IMR-90 (cell line): ENCODE measurements around the gene GABPA. TPM values are rescaled to one million over a fixed set of nuclear protein-coding genes. Genes with fewer than 3 reads are reported as not detected.

Experiments
- ATAC-seq: fragments of 200-7000 bp; cut with Tn5 transposase; 2 replicates; pipeline ENCODE4 v1.9.1; 2020; ENCODE audit warnings: low read depth, mild to moderate bottlenecking, moderate library complexity
- BruUV-seq: library from RNA; stranded (reverse); fragments of 400-500 nt; replicated peaks from 2 replicates; lab custom pipeline; 2021; lab: Mats Ljungman, UMichigan
- CTCF ChIA-PET: fragments of 300-600 bp; formaldehyde crosslinking; extraction: SDS; loops from one replicate; lab custom pipeline; 2021; ENCODE audit warnings: antibody characterized with exemption; lab: Yijun Ruan, JAX
- POLR2A ChIA-PET: fragments of 300-600 bp; sonication (Branson Sonifier 250); formaldehyde crosslinking; loops from one replicate; lab custom pipeline; 2022; ENCODE audit warnings: antibody characterized with exemption; ENCODE audit not compliant: unreplicated experiment; lab: Charles Lee
- DNase-seq: peaks from one replicate; pipeline ENCODE4 v3.0.0; 2013
- H2AFZ ChIP-seq: replicated peaks from 2 replicates; pipeline ENCODE3; 2013; ENCODE audit warnings: low read length, mild to moderate bottlenecking; ENCODE audit not compliant: poor library complexity
- H2AK5ac ChIP-seq: 2 replicates; pipeline ENCODE4 v1.6.1; 2013; ENCODE audit warnings: low read depth, low read length, inconsistent platforms
- H2AK9ac ChIP-seq: replicated peaks from 2 replicates; pipeline ENCODE3; 2013; ENCODE audit warnings: mild to moderate bottlenecking, low read depth, low read length, moderate library complexity; ENCODE audit not compliant: poor library complexity
- H2BK120ac ChIP-seq: 2 replicates; pipeline ENCODE4 v1.6.1; 2013; ENCODE audit warnings: low read depth, low read length, inconsistent platforms
- H2BK15ac ChIP-seq: 3 replicates; pipeline ENCODE4 v1.6.1; 2013; ENCODE audit warnings: low read depth, low read length, inconsistent platforms
- H2BK20ac ChIP-seq: 2 replicates; pipeline ENCODE4 v1.6.1; 2013; ENCODE audit warnings: low read depth, mild to moderate bottlenecking, inconsistent platforms, low read length, moderate library complexity
- H2BK5ac ChIP-seq: 2 replicates; pipeline ENCODE4 v1.6.1; 2013; ENCODE audit warnings: mild to moderate bottlenecking, low read depth, low read length, inconsistent platforms; ENCODE audit not compliant: poor library complexity, severe bottlenecking
- H3K14ac ChIP-seq: replicated peaks from 2 replicates; pipeline ENCODE4 v1.6.1; 2013; ENCODE audit warnings: low read depth, low read length, inconsistent platforms
- H3K18ac ChIP-seq: 2 replicates; pipeline ENCODE4 v1.6.1; 2013; ENCODE audit warnings: low read depth, low read length, control low read depth
- H3K23ac ChIP-seq: 2 replicates; pipeline ENCODE4 v1.6.1; 2013; ENCODE audit warnings: low read depth, low read length, inconsistent platforms
- H3K27ac ChIP-seq: 2 replicates; pipeline ENCODE4 v1.5.1; 2013; ENCODE audit warnings: mild to moderate bottlenecking, control low read depth, low read length; ENCODE audit not compliant: insufficient read depth
- H3K27me3 ChIP-seq: 2 replicates; pipeline ENCODE4 v1.6.1; 2013; ENCODE audit warnings: low read length; ENCODE audit not compliant: control insufficient read depth, insufficient read depth
- H3K36me3 ChIP-seq: 2 replicates; pipeline ENCODE4 v1.6.1; 2013; ENCODE audit warnings: low read length, mixed read lengths; ENCODE audit not compliant: control insufficient read depth, insufficient read depth
- H3K4ac ChIP-seq: 2 replicates; pipeline ENCODE4 v1.6.1; 2013; ENCODE audit warnings: low read depth, low read length, inconsistent platforms
- H3K4me1 ChIP-seq: 2 replicates; pipeline ENCODE4 v1.6.1; 2013; ENCODE audit warnings: low read length, mixed read lengths; ENCODE audit not compliant: control insufficient read depth, insufficient read depth
- H3K4me2 ChIP-seq: 2 replicates; pipeline ENCODE4 v1.6.1; 2013; ENCODE audit warnings: low read depth, mild to moderate bottlenecking, control low read depth, low read length, moderate library complexity
- H3K4me3 ChIP-seq: 2 replicates; pipeline ENCODE4 v1.5.1; 2013; ENCODE audit warnings: low read depth, mild to moderate bottlenecking, control low read depth, low read length, moderate library complexity; ENCODE audit not compliant: insufficient read depth
- H3K56ac ChIP-seq: 2 replicates; pipeline ENCODE4 v1.6.1; 2013; ENCODE audit warnings: low read length, inconsistent platforms; ENCODE audit not compliant: insufficient read depth; ENCODE audit errors: extremely low read depth
- H3K79me1 ChIP-seq, 2 experiments: 2 replicates each; pipeline ENCODE4 v1.6.1; 2013; ENCODE audit warnings: low read length in 2 of 2, inconsistent platforms in 1 of 2, low read depth in 1 of 2
- H3K9ac ChIP-seq: 2 replicates; pipeline ENCODE4 v1.6.1; 2013; ENCODE audit warnings: low read depth, low read length, control low read depth
- H3K9me1 ChIP-seq: 2 replicates; pipeline ENCODE4 v1.6.1; 2013; ENCODE audit warnings: low read length, inconsistent platforms; ENCODE audit not compliant: insufficient read depth
- H3K9me3 ChIP-seq: 2 replicates; pipeline ENCODE4 v1.6.1; 2013; ENCODE audit warnings: low read length; ENCODE audit not compliant: control insufficient read depth, insufficient read depth
- H4K20me1 ChIP-seq: 2 replicates; pipeline ENCODE4 v1.6.1; 2013; ENCODE audit warnings: low read length, inconsistent platforms; ENCODE audit not compliant: insufficient read depth
- H4K5ac ChIP-seq: 2 replicates; pipeline ENCODE4 v1.6.1; 2013; ENCODE audit warnings: mild to moderate bottlenecking, low read depth, low read length, control low read depth
- H4K8ac ChIP-seq, 2 experiments: 2 replicates each; pipeline ENCODE4 v1.6.1; 2013; ENCODE audit warnings: low read depth in 2 of 2, low read length in 2 of 2, control low read depth in 1 of 2, inconsistent platforms in 1 of 2
- H4K91ac ChIP-seq: 2 replicates; pipeline ENCODE4 v1.6.1; 2013; ENCODE audit warnings: low read depth, low read length, inconsistent platforms; ENCODE audit not compliant: insufficient read depth
- CHD1 ChIP-seq: IDR thresholded peaks from 2 replicates; pipeline ENCODE4 v1.6.1; 2012; ENCODE audit warnings: low read depth, low read length, improper control_type of control experiment
- ELK1 ChIP-seq: fragments of 150-350 bp; IDR thresholded peaks from 2 replicates; pipeline ENCODE4 v1.6.1; 2016; ENCODE audit warnings: low read depth, mild to moderate bottlenecking, low read length, moderate library complexity, borderline replicate concordance
- FOS ChIP-seq: fragments of 150-350 bp; IDR thresholded peaks from 2 replicates; pipeline ENCODE4 v1.6.1; 2016; ENCODE audit warnings: low read depth, low read length
- MAFK ChIP-seq: IDR thresholded peaks from 2 replicates; pipeline ENCODE4 v1.6.1; 2012; ENCODE audit warnings: low read depth, low read length, improper control_type of control experiment
- MXI1 ChIP-seq: IDR thresholded peaks from 2 replicates; pipeline ENCODE4 v1.6.1; 2012; ENCODE audit warnings: low read depth, mild to moderate bottlenecking, low read length, moderate library complexity, borderline replicate concordance
- RAD21 ChIP-seq: IDR thresholded peaks from 2 replicates; pipeline ENCODE4 v1.6.1; 2012; ENCODE audit warnings: low read length, improper control_type of control experiment
- RCOR1 ChIP-seq: IDR thresholded peaks from 2 replicates; pipeline ENCODE4 v1.6.1; 2012; ENCODE audit warnings: mild to moderate bottlenecking, low read length, improper control_type of control experiment; ENCODE audit not compliant: insufficient replicate concordance
- WGBS, 2 experiments: methylation state at CpG; one replicate each; pipeline versions ENCODE4 v1.1.5 to v1.1.7; 2013; ENCODE audit warnings: missing lambda C conversion rate in 2 of 2; ENCODE audit not compliant: insufficient read length in 1 of 2; ENCODE audit errors: extremely low coverage in 2 of 2; 5-methylcytosine and 5-hydroxymethylcytosine counted together
- dilution Hi-C: fragments of 300-500 bp; cut with HindIII; formaldehyde crosslinking; loops from one replicate; pipeline ENCODE4 v1.14.3; 2018; ENCODE audit warnings: low sequenced_read_pairs; ENCODE audit not compliant: unreplicated experiment
- in situ Hi-C: fragments of 300-500 bp; cut with MboI; formaldehyde crosslinking; loops from 3 replicates; pipeline ENCODE4 v1.14.3; 2019; ENCODE audit warnings: low sequenced_read_pairs, inconsistent platforms, mixed read lengths
- intact Hi-C: fragments of 100-400 bp; cut with micrococcal nuclease; formaldehyde crosslinking; loops from 2 replicates; pipeline ENCODE4 v1.10.0; 2022
- polyA plus RNA-seq, 3 experiments: library from polyadenylated mRNA; depleted of rRNA; stranded (reverse); fragments of >200 nt; gene quantifications; 2 replicates each; pipeline ENCODE4 v1.2.3, GENCODE V29; 2012; ENCODE audit warnings: low replicate concordance in 1 of 3
- total RNA-seq: library from RNA; depleted of rRNA; stranded (reverse); fragments of >200 nt; gene quantifications from 2 replicates; pipeline ENCODE4 v1.2.3, GENCODE V29; 2012
- TF ChIP-seq, protein P1 (sequence below): conservative IDR thresholded peaks from 2 replicates; pipeline ENCODE4 v1.5.1; 2012; ENCODE audit warnings: mild to moderate bottlenecking, low read depth, low read length, improper control_type of control experiment
- TF ChIP-seq, protein P2 (sequence below): fragments of 150-350 bp; IDR thresholded peaks from 2 replicates; pipeline ENCODE4 v1.6.1; 2017; ENCODE audit warnings: mild to moderate bottlenecking, antibody characterized with exemption, low read length, low read depth

GABPA gene
- total and polyA plus RNA-seq, 2 of the 4 experiments (the other 2 are of a cell fraction): 9.0 to 17.0 TPM

DNA sequence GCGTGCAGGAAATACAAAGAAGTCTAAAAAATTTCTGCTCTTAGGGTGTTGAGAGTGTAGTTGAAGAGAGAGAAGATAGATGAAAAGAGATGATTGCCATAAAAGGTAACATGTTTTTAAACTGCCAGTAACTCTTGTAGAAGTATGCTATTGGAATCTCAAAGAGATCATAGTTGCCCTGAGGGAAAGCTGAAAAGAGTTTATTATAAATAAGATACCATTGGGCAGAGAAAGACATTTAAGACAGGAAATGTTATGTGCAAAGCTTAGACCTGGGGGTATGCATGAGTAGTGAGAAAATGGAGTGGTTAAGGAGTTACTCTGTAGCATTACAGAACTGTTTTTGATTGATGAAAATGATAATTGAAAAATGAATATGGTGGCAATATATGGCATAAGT, 17.6 kb downstream of the GABPA start:
- no peak overlapping the region for H3K14ac ChIP-seq
- H2BK120ac ChIP-seq: no peak overlapping the region
- ChIA-PET CTCF (interaction anchor here (1.0 kb wide), 1 partner anchor 16 kb away, joined by 6 read pairs; no protein-coding TSS in a partner anchor), POLR2A (no interaction called here)
- DNase-seq (no peak), ATAC-seq (no peak)
- H3K27me3 ChIP-seq: no peaks in the 10 kb centered on the region
- no peak overlapping the region for H4K8ac ChIP-seq
- H2AK9ac ChIP-seq: no peak overlapping the region
- no peaks in the 10 kb centered on the region; the same call in 1 of the 2 replicates for H3K9me1 ChIP-seq
- H3K4me2 ChIP-seq: no peak overlapping the region
- H2BK15ac ChIP-seq: no peak overlapping the region
- no peak overlapping the region for H3K27ac ChIP-seq
- H2BK5ac ChIP-seq: no peak overlapping the region
- H3K9me3 ChIP-seq: no peaks in the 10 kb centered on the region
- no peak overlapping the region for H3K56ac ChIP-seq
- in situ Hi-C loops (no loop called here), intact Hi-C loops (no loop called here), dilution Hi-C loops (no loop called here)
- H3K79me1 ChIP-seq: peaks cover 3 to 4% of the 10 kb centered on the region in 2 experiments; a peak in 1 of 4 replicates
- no peaks in the 10 kb centered on the region for H4K20me1 ChIP-seq
- no peak overlapping the region for H4K91ac ChIP-seq
- H3K4me1 ChIP-seq: peaks cover 3% of the 10 kb centered on the region; the same call in 1 of the 2 replicates
- no peak overlapping the region for H3K23ac ChIP-seq
- H2AK5ac ChIP-seq: no peak overlapping the region
- H2AFZ ChIP-seq: no peak overlapping the region
- H3K18ac ChIP-seq: no peak overlapping the region
- H4K5ac ChIP-seq: no peak overlapping the region
- BruUV-seq: no TSS peak
- H2BK20ac ChIP-seq: no peak overlapping the region
- peaks cover 12% of the 10 kb centered on the region for H3K36me3 ChIP-seq
- no peak overlapping the region for H3K4me3 ChIP-seq
- no peak for TF ChIP-seq MAFK
- no peak for TF ChIP-seq MXI1
- TF ChIP-seq RAD21: no peak
- TF ChIP-seq RCOR1: no peak
- TF ChIP-seq ELK1: no peak
- TF ChIP-seq, protein P1, sequence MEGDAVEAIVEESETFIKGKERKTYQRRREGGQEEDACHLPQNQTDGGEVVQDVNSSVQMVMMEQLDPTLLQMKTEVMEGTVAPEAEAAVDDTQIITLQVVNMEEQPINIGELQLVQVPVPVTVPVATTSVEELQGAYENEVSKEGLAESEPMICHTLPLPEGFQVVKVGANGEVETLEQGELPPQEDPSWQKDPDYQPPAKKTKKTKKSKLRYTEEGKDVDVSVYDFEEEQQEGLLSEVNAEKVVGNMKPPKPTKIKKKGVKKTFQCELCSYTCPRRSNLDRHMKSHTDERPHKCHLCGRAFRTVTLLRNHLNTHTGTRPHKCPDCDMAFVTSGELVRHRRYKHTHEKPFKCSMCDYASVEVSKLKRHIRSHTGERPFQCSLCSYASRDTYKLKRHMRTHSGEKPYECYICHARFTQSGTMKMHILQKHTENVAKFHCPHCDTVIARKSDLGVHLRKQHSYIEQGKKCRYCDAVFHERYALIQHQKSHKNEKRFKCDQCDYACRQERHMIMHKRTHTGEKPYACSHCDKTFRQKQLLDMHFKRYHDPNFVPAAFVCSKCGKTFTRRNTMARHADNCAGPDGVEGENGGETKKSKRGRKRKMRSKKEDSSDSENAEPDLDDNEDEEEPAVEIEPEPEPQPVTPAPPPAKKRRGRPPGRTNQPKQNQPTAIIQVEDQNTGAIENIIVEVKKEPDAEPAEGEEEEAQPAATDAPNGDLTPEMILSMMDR: no peak
- no peak for TF ChIP-seq FOS
- TF ChIP-seq, protein P2, sequence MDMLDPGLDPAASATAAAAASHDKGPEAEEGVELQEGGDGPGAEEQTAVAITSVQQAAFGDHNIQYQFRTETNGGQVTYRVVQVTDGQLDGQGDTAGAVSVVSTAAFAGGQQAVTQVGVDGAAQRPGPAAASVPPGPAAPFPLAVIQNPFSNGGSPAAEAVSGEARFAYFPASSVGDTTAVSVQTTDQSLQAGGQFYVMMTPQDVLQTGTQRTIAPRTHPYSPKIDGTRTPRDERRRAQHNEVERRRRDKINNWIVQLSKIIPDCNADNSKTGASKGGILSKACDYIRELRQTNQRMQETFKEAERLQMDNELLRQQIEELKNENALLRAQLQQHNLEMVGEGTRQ: no peak
- TF ChIP-seq CHD1: no peak
- WGBS, 2 experiments: 89% methylated on average over 1 of the region's 1 CpG; no CpG with 5 or more reads in 1 of the 2 experiments
- H3K9ac ChIP-seq: no peak overlapping the region
- no peak overlapping the region for H3K4ac ChIP-seq
